IPS DF 6.9 (cell line): Measurements from ENCODE around the gene POLR3C.
"Not testable (repeated sequence)": the region's sequence is repeated elsewhere in the genome, so short reads cannot be mapped to it uniquely, and the experiment has no call there.

Experiments
- DNase-seq: peaks from one replicate; pipeline ENCODE4 v3.0.0-alpha.2; 2013; ENCODE audit warnings: low read depth, low spot score
- H3K27ac ChIP-seq: one replicate; pipeline ENCODE4 v1.5.1; 2013; ENCODE audit warnings: low read length, control low read depth
- H3K27me3 ChIP-seq: 2 replicates; pipeline ENCODE4 v1.6.1; 2013; ENCODE audit warnings: mild to moderate bottlenecking, low read length; ENCODE audit not compliant: control insufficient read depth, insufficient read depth
- H3K36me3 ChIP-seq: 2 replicates; pipeline ENCODE4 v1.6.1; 2013; ENCODE audit warnings: low read length; ENCODE audit not compliant: control insufficient read depth, insufficient read depth
- H3K4me1 ChIP-seq: 2 replicates; pipeline ENCODE4 v1.6.1; 2013; ENCODE audit warnings: low read length; ENCODE audit not compliant: control insufficient read depth, insufficient read depth
- H3K4me3 ChIP-seq: 2 replicates; pipeline ENCODE4 v1.5.1; 2013; ENCODE audit warnings: mild to moderate bottlenecking, low read length
- H3K9me3 ChIP-seq: 2 replicates; pipeline ENCODE4 v1.6.1; 2013; ENCODE audit warnings: low read length, inconsistent platforms; ENCODE audit not compliant: control insufficient read depth, insufficient read depth
- WGBS: extraction: QIAGEN DNeasy Blood & Tissue Kit; methylation state at CpG from one replicate; pipeline ENCODE4 v1.1.7; 2013; ENCODE audit warnings: mixed read lengths, missing lambda C conversion rate; ENCODE audit not compliant: insufficient read length, insufficient coverage; 5-methylcytosine and 5-hydroxymethylcytosine counted together

POLR3C gene, protein sequence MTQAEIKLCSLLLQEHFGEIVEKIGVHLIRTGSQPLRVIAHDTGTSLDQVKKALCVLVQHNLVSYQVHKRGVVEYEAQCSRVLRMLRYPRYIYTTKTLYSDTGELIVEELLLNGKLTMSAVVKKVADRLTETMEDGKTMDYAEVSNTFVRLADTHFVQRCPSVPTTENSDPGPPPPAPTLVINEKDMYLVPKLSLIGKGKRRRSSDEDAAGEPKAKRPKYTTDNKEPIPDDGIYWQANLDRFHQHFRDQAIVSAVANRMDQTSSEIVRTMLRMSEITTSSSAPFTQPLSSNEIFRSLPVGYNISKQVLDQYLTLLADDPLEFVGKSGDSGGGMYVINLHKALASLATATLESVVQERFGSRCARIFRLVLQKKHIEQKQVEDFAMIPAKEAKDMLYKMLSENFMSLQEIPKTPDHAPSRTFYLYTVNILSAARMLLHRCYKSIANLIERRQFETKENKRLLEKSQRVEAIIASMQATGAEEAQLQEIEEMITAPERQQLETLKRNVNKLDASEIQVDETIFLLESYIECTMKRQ

GRCh38 chr1:145823565-145824498 lies at the start of gene POLR3C, which contains the start of gene RNF115:
Gene POLR3C, plus strand, starts transcription at chr1:145824200. Its CDS starts 1,577 bp downstream, at chr1:145825777.
Gene RNF115, minus strand, starts transcription at chr1:145824095. Its CDS starts 222 bp downstream, at chr1:145823873.
- Histone ChIP-seq H3K9me3 (no peaks in the 10 kb centered on the region), H3K27me3 (no peaks in the 10 kb centered on the region), H3K4me1 (no peaks in the 10 kb centered on the region), H3K36me3 (peaks cover 10% of the 10 kb centered on the region; the same call in 1 of the 2 replicates), H3K4me3 (peak within 1 kb of the TSS; percentile 89; the same call in 1 of the 2 replicates), H3K27ac (no peak within 1 kb of the TSS)
- peak; percentile 57 for DNase-seq
- WGBS: no CpG with 5 or more reads among the region's 89 CpGs

DNA sequence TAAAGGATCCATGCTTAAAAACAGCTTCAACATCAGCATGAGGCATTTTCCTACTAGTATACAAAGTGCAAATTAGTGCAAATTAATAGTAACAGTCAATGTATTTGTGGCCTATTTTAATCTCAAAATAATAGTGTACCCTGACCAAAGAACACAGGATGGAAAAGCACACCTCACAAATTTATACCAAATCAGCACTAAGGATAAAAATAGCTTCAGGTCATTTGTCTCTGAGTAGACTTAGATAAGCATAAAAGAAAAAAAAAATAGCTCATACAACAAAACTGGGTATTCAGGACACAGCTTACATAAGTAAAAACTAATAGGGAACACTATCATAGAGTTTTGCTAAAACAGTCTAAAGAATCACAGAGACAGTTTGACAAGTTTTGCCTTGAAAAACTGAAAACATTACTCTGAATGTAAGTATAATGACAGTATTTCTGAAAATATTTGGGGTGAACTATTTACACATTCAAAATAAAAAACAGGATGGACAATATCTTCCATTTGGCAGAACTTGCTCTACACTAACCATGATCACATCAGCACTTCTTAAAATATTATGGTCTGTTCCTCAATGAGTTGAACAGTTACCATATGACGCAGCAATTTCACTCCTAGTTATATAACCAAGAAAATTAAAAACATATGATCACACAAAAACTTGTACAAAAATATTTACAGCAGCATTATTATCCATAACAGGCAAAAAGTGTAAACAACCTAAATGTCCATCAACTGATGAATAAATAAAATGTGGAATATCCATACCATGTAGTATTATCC lies 46.4 kb upstream of the POLR3C start:
- no CpG with 5 or more reads among the region's 1 CpG for WGBS

DNA sequence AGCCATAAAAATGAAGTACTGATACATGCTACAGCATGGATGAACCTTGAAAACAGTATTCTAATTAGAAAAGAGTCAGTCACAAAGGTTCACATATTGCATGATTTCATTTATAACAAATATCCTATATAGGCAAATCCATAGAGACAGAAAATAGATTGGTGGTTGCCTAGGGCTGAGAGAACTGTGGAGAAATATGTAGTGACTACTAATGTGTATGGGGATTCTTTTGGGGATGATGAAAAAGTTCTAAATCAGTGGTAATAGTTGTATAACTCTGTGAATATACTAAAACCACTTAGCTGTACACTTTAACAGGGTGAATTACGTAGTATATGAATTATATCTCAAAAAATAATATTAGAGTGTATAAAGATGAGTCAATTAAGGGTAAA lies 45.9 kb upstream of the POLR3C start:
- Histone ChIP-seq H3K27ac (no peak overlapping the region), H3K27me3 (no peaks in the 10 kb centered on the region), H3K36me3 (no peaks in the 10 kb centered on the region), H3K4me1 (no peaks in the 10 kb centered on the region), H3K9me3 (no peaks in the 10 kb centered on the region), H3K4me3 (no peak overlapping the region)
- no peak for DNase-seq
- no CpG with 5 or more reads among the region's 1 CpG for WGBS

More for the DNA sequence above, 46.4 kb upstream of the POLR3C start:
- DNase-seq: no peak
- Histone ChIP-seq H3K27ac (no peak overlapping the region), H3K4me3 (no peak overlapping the region), H3K36me3 (no peaks in the 10 kb centered on the region), H3K9me3 (no peaks in the 10 kb centered on the region), H3K4me1 (no peaks in the 10 kb centered on the region), H3K27me3 (no peaks in the 10 kb centered on the region)

GRCh38 chr1:145782272-145783099 lies 41.5 kb upstream of the POLR3C start:
- H3K27me3 ChIP-seq: no peaks in the 10 kb centered on the region
- no peak for DNase-seq
- no peak overlapping the region for H3K27ac ChIP-seq
- H3K4me3 ChIP-seq: no peak overlapping the region
- no peaks in the 10 kb centered on the region for H3K4me1 ChIP-seq
- no CpG with 5 or more reads among the region's 10 CpGs for WGBS
- H3K36me3 ChIP-seq: no peaks in the 10 kb centered on the region
- no peaks in the 10 kb centered on the region for H3K9me3 ChIP-seq

GRCh38 chr1:145784409-145784808 lies 39.6 kb upstream of the POLR3C start:
- no peak for DNase-seq
- H3K36me3 ChIP-seq: no peaks in the 10 kb centered on the region
- WGBS: no CpG with 5 or more reads among the region's 3 CpGs
- no peaks in the 10 kb centered on the region for H3K9me3 ChIP-seq
- no peaks in the 10 kb centered on the region for H3K27me3 ChIP-seq
- no peaks in the 10 kb centered on the region for H3K4me1 ChIP-seq
- H3K4me3 ChIP-seq: no peak overlapping the region
- no peak overlapping the region for H3K27ac ChIP-seq

DNA sequence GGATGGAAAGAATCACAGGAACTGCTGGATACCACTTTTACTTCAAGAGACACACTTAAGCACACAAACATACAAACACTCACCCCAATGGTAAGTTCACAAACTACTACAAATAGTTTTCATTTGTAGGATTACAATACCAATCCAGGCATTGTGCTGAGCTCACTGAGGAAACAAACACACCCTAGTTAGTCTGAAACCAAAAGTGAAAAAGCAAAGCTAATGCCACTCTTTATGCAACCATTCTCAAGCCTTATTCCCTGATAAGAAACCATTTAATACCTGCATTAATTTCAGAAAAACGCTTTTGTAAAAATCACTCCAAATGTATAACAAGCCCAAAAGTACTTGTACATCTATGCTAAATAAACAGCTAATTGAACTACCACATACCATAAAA lies 38.5 kb upstream of the POLR3C start:
- no peak overlapping the region for H3K4me3 ChIP-seq
- no CpG with 5 or more reads among the region's 1 CpG for WGBS
- no peaks in the 10 kb centered on the region for H3K36me3 ChIP-seq
- H3K4me1 ChIP-seq: no peaks in the 10 kb centered on the region
- no peaks in the 10 kb centered on the region for H3K9me3 ChIP-seq
- H3K27me3 ChIP-seq: no peaks in the 10 kb centered on the region
- no peak overlapping the region for H3K27ac ChIP-seq
- DNase-seq: no peak

- H3K27ac ChIP-seq: no peak overlapping the region
- no peaks in the 10 kb centered on the region for H3K36me3 ChIP-seq
- WGBS: no CpG with 5 or more reads among the region's 1 CpG
- H3K9me3 ChIP-seq: no peaks in the 10 kb centered on the region
- H3K4me3 ChIP-seq: no peak overlapping the region
- no peaks in the 10 kb centered on the region for H3K27me3 ChIP-seq
- DNase-seq: no peak
- H3K4me1 ChIP-seq: no peaks in the 10 kb centered on the region
These were observed 37.7 kb upstream of the POLR3C start for GRCh38 chr1:145786271-145786670.

- no peaks in the 10 kb centered on the region for H3K9me3 ChIP-seq
- no peaks in the 10 kb centered on the region for H3K4me1 ChIP-seq
- WGBS: no CpG with 5 or more reads among the region's 3 CpGs
These were observed 35.4 kb upstream of the POLR3C start for GRCh38 chr1:145788580-145788979.

GRCh38 chr1:145791860-145792259 lies 32.1 kb upstream of the POLR3C start:
- DNase-seq, H3K27ac ChIP-seq, H3K27me3 ChIP-seq, H3K4me3 ChIP-seq, H3K9me3 ChIP-seq, H3K4me1 ChIP-seq, H3K36me3 ChIP-seq: not testable (repeated sequence)
- WGBS: no CpG with 5 or more reads among the region's 2 CpGs

More at GRCh38 chr1:145788580-145788979, 35.4 kb upstream of the POLR3C start:
- Histone ChIP-seq H3K36me3 (no peaks in the 10 kb centered on the region), H3K27me3 (no peaks in the 10 kb centered on the region), H3K4me3 (no peak overlapping the region), H3K27ac (no peak overlapping the region)
- no peak for DNase-seq
